B cell (primary cell): ENCODE data around the gene C16orf54. TPM values are rescaled to one million over a fixed set of nuclear protein-coding genes. Genes with fewer than 3 reads are reported as not detected.

Source experiments
- ATAC-seq: fragments of 200-7000 bp; cut with Tn5 transposase; one replicate; pipeline ENCODE4 v1.10.0; 2021; ENCODE audit warnings: low read depth, mild to moderate bottlenecking, moderate number of reproducible peaks, moderate library complexity
- CTCF ChIA-PET: fragments of 350-600 bp; sonication (Branson Sonifier 250); formaldehyde crosslinking; loops from one replicate; lab custom pipeline; 2021; ENCODE audit warnings: antibody characterized with exemption, inconsistent platforms; lab: Charles Lee
- POLR2A ChIA-PET: fragments of 350-600 bp; sonication (Branson Sonifier 250); formaldehyde crosslinking; loops from one replicate; lab custom pipeline; 2021; ENCODE audit warnings: antibody characterized with exemption; lab: Charles Lee
- DNase-seq: peaks from one replicate; pipeline ENCODE4 v3.0.0; 2013
- H2AFZ ChIP-seq: 2 replicates; pipeline ENCODE4 v1.6.1; 2012; ENCODE audit warnings: mild to moderate bottlenecking, low read depth, low read length; ENCODE audit not compliant: insufficient read depth, poor library complexity, severe bottlenecking
- H3K27ac ChIP-seq, 2 donors: 1 replicate in 1 of 2; 2 replicates in 1 of 2; pipeline ENCODE4 v1.5.1; 2012 to 2013; ENCODE audit warnings: low read length in 2 of 2, mild to moderate bottlenecking in 2 of 2, moderate library complexity in 1 of 2
- H3K27me3 ChIP-seq, 4 experiments: fragments of 200-600 bp in 1 of 4; sonication (generic) in 1 of 4; replicated peaks in 1 of 4; 1 replicate in 2 of 4; 2 replicates in 2 of 4; pipeline versions ENCODE4 v1.6.1 to v1.7.0; 2013 to 2016; ENCODE audit warnings: low read length in 3 of 4, mild to moderate bottlenecking in 2 of 4, mixed read lengths in 1 of 4, moderate library complexity in 1 of 4; ENCODE audit not compliant: insufficient read depth in 4 of 4, control insufficient read depth in 3 of 4; ENCODE audit errors: control extremely low read depth in 1 of 4
- H3K36me3 ChIP-seq, 2 experiments: replicated peaks in 1 of 2; 1 replicate in 1 of 2; 2 replicates in 1 of 2; pipeline versions ENCODE4 v1.6.1 to v1.7.1; 2013; ENCODE audit warnings: low read length in 1 of 2; ENCODE audit not compliant: insufficient read depth in 2 of 2, control insufficient read depth in 1 of 2; ENCODE audit errors: control extremely low read depth in 1 of 2, extremely low read depth in 1 of 2
- H3K4me1 ChIP-seq, 2 donors: fragments of 200-600 bp in 1 of 2; sonication (generic) in 1 of 2; 1 replicate in 1 of 2; 2 replicates in 1 of 2; pipeline versions ENCODE4 v1.5.1 to v1.6.1; 2013 to 2017; ENCODE audit warnings: low read length in 2 of 2; ENCODE audit not compliant: control insufficient read depth in 2 of 2, insufficient read depth in 2 of 2
- H3K4me2 ChIP-seq: replicated peaks from 2 replicates; pipeline ENCODE3; 2012; ENCODE audit warnings: mild to moderate bottlenecking, low read depth, low read length; ENCODE audit not compliant: poor library complexity, severe bottlenecking
- H3K4me3 ChIP-seq, 5 experiments: fragments of 200-600 bp in 1 of 5; sonication (generic) in 1 of 5; 1 replicate in 3 of 5; 2 replicates in 2 of 5; pipeline versions ENCODE4 v1.5.1 to v1.7.0; 2011 to 2016; ENCODE audit warnings: low read length in 4 of 5, mild to moderate bottlenecking in 4 of 5, low read depth in 2 of 5, control low read depth in 1 of 5, moderate library complexity in 1 of 5; ENCODE audit not compliant: insufficient read depth in 1 of 5; ENCODE audit errors: control extremely low read depth in 1 of 5, extremely low read depth in 1 of 5
- H3K79me2 ChIP-seq: fragments of 200-600 bp; sonication (generic); one replicate; pipeline ENCODE4 v1.6.0; 2016; ENCODE audit warnings: low read length; ENCODE audit not compliant: control insufficient read depth, insufficient read depth
- H3K9ac ChIP-seq: fragments of 200-600 bp; sonication (generic); 2 replicates; pipeline ENCODE4 v1.6.1; 2017; ENCODE audit warnings: mild to moderate bottlenecking, low read length, moderate library complexity
- H3K9me3 ChIP-seq, 3 donors: one replicate each; pipeline versions ENCODE4 v1.6.1 to v1.7.1; 2013; ENCODE audit warnings: low read length in 2 of 3; ENCODE audit not compliant: control insufficient read depth in 2 of 3, insufficient read depth in 1 of 3; ENCODE audit errors: control extremely low read depth in 1 of 3
- H4K20me1 ChIP-seq: 2 replicates; pipeline ENCODE4 v1.6.0; 2012; ENCODE audit warnings: mild to moderate bottlenecking, low read length; ENCODE audit not compliant: insufficient read depth, control insufficient read depth, poor library complexity, severe bottlenecking
- H3K27ac Mint-ChIP-seq: one replicate; pipeline ENCODE4 v1.8.0; 2021; ENCODE audit warnings: mixed read lengths
- H3K27me3 Mint-ChIP-seq: one replicate; pipeline ENCODE4 v1.8.0; 2021; ENCODE audit warnings: mixed read lengths
- H3K4me1 Mint-ChIP-seq: one replicate; pipeline ENCODE4 v1.8.0; 2021; ENCODE audit warnings: mixed read lengths
- H3K4me3 Mint-ChIP-seq: one replicate; pipeline ENCODE4 v1.8.0; 2021; ENCODE audit warnings: mixed read lengths
- H3K9me3 Mint-ChIP-seq: one replicate; pipeline ENCODE4 v1.8.0; 2022; ENCODE audit warnings: mixed read lengths; ENCODE audit not compliant: insufficient read depth
- EZH2 ChIP-seq: IDR thresholded peaks from 2 replicates; pipeline ENCODE4 v1.6.1; 2012; ENCODE audit warnings: borderline replicate concordance, low read depth, mild to moderate bottlenecking, moderate library complexity, low read length; ENCODE audit not compliant: insufficient read depth, poor library complexity, severe bottlenecking
- WGBS: methylation state at CpG from one replicate; pipeline ENCODE4 v1.1.5; 2013; ENCODE audit warnings: missing lambda C conversion rate; ENCODE audit not compliant: insufficient coverage; 5-methylcytosine and 5-hydroxymethylcytosine counted together
- intact Hi-C: fragments of 100-400 bp; cut with micrococcal nuclease; formaldehyde crosslinking; loops from one replicate; pipeline ENCODE4 v1.10.0; 2022
- polyA plus RNA-seq: library from polyadenylated mRNA; depleted of rRNA; stranded (reverse); fragments of >200 nt; gene quantifications from 2 replicates; pipeline ENCODE4 v1.2.3, GENCODE V29; 2012
- total RNA-seq, 2 donors: library from RNA; stranded (reverse); fragments of 120-200 nt in 1 of 2; gene quantifications; 1 replicate in 1 of 2; 2 replicates in 1 of 2; pipeline versions ENCODE4 v1.2.3 to v1.2.4, GENCODE V29; 2013 to 2022
- TF ChIP-seq, protein P1 (sequence below): fragments of 200-600 bp; IDR thresholded peaks from one replicate; pipeline ENCODE4 v1.8.0; 2022; ENCODE audit warnings: antibody characterized with exemption, mild to moderate bottlenecking

Gene C16orf54
- total and polyA plus RNA-seq, 2 donors (not counting 1 experiment from before 2014, with no cell fraction given): 44.0 to 68.3 TPM

DNA sequence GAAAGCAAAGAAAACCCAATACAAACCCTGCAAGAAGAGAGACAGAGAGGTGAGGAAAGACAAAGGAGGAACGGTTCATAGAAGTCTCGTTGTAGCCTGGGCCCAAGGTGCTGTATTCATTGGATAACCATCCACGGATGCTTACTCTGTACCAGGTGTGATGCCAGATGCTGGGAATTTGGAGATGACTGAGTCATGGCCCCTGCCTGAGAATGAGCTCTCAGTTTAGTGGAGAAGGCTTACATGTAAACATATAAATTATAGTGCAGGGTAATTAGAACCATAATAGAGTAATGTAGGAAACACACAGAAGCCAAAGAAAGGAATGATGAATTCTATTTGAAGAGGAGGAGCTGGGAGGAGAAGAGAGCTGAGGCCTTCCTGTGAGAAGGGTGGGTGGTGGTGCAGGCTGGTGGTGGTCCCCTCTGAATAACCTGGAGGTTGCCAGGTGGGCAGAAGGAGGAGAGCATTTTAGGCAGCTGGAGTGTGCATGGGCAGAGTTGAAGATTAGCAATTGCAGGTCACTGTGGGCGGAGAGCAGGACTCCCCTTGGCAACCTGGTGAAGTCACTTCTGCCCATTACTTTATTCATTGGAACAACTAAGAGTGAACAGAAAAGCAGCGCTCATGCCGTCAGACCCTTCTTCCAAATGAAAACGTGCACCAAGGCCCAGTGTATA is 24.6 kb upstream of the C16orf54 start:
- ChIA-PET POLR2A (no interaction called here), CTCF (no interaction called here)
- Histone ChIP-seq H4K20me1 (no peaks in the 10 kb centered on the region), H3K4me1 (no peaks in the 10 kb centered on the region), H3K4me2 (no peak overlapping the region), H3K36me3 (no peaks in the 10 kb centered on the region), H3K9ac (no peak overlapping the region), H3K4me3 (no peak overlapping the region), H3K27me3 (no peaks in the 10 kb centered on the region), H3K9me3 (no peaks in the 10 kb centered on the region), H2AFZ (no peak overlapping the region), H3K27ac (no peak overlapping the region), H3K79me2 (no peaks in the 10 kb centered on the region)
- H3K27me3 Mint-ChIP-seq: no peaks in the 10 kb centered on the region
- no peak overlapping the region for H3K4me3 Mint-ChIP-seq
- WGBS: 88% methylated on average over 3 of the region's 7 CpGs
- H3K9me3 Mint-ChIP-seq: no peaks in the 10 kb centered on the region
- no peak overlapping the region for H3K27ac Mint-ChIP-seq
- DNase-seq: no peak
- H3K4me1 Mint-ChIP-seq: no peaks in the 10 kb centered on the region
- intact Hi-C loops: no loop called here
- TF ChIP-seq, protein P1, sequence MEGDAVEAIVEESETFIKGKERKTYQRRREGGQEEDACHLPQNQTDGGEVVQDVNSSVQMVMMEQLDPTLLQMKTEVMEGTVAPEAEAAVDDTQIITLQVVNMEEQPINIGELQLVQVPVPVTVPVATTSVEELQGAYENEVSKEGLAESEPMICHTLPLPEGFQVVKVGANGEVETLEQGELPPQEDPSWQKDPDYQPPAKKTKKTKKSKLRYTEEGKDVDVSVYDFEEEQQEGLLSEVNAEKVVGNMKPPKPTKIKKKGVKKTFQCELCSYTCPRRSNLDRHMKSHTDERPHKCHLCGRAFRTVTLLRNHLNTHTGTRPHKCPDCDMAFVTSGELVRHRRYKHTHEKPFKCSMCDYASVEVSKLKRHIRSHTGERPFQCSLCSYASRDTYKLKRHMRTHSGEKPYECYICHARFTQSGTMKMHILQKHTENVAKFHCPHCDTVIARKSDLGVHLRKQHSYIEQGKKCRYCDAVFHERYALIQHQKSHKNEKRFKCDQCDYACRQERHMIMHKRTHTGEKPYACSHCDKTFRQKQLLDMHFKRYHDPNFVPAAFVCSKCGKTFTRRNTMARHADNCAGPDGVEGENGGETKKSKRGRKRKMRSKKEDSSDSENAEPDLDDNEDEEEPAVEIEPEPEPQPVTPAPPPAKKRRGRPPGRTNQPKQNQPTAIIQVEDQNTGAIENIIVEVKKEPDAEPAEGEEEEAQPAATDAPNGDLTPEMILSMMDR: no peak
- TF ChIP-seq EZH2: no peak
- ATAC-seq: no peak

DNA sequence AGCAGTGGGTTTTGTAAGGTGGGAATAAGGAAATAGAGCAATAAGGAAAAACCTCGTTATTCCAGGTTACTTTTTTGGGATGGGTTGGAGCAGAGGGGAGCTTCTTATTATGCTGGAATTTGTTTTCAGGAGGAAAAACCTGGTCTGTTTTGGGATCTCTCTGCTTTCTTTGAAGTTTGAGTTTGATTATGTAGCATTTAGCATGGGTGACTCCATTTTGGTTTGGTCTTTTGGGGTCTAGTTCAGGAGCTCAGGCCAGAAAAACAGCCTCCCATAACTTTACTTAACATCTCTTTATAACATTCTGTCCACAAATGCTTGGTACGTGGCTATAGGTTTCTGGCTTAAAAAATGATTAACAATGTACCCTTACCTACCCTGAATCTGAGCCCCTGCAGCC is 23.7 kb upstream of the C16orf54 start:
- Histone ChIP-seq H3K4me1 (no peaks in the 10 kb centered on the region), H3K9ac (no peak overlapping the region), H3K27me3 (no peaks in the 10 kb centered on the region), H3K27ac (no peak overlapping the region), H3K9me3 (no peaks in the 10 kb centered on the region), H3K36me3 (no peaks in the 10 kb centered on the region), H2AFZ (no peak overlapping the region), H3K4me3 (no peak overlapping the region), H4K20me1 (no peaks in the 10 kb centered on the region), H3K79me2 (no peaks in the 10 kb centered on the region), H3K4me2 (no peak overlapping the region)
- no peak overlapping the region for H3K27ac Mint-ChIP-seq
- WGBS: 84% methylated on average over 2 of the region's 2 CpGs
- no peaks in the 10 kb centered on the region for H3K27me3 Mint-ChIP-seq
- CTCF ChIA-PET: interaction anchor here (0.8 kb wide), 1 partner anchor 15 kb away, joined by 4 read pairs; no protein-coding TSS in a partner anchor
- no peak for ATAC-seq
- no peaks in the 10 kb centered on the region for H3K4me1 Mint-ChIP-seq
- H3K9me3 Mint-ChIP-seq: no peaks in the 10 kb centered on the region
- H3K4me3 Mint-ChIP-seq: no peak overlapping the region
- no peak for DNase-seq
- TF ChIP-seq EZH2: no peak
- TF ChIP-seq, protein P1: no peak
- intact Hi-C loops: no loop called here
- POLR2A ChIA-PET: no interaction called here
